K562 (cell line): Measurements from ENCODE around the gene RNF227. TPM values are rescaled to one million over a fixed set of nuclear protein-coding genes. Genes with fewer than 3 reads are reported as not detected.
A peak's percentile ranks its signal among the peaks of the same experiment; 100 is the strongest.

Source experiments
- AFF4 ChIP-seq: sonication (generic); formaldehyde crosslinking; IDR thresholded peaks from 2 replicates; pipeline ENCODE4 v1.8.0; 2023; ENCODE audit warnings: mild to moderate bottlenecking, missing genetic modification reagents
- ATF6 ChIP-seq: sonication (generic); formaldehyde crosslinking; IDR thresholded peaks from 2 replicates; pipeline ENCODE4 v1.4.0; 2020; ENCODE audit warnings: mild to moderate bottlenecking, missing genetic modification reagents
- CREM ChIP-seq: IDR thresholded peaks from 2 replicates; pipeline ENCODE4 v1.6.1; 2014; ENCODE audit warnings: antibody characterized with exemption, low read depth
- HDAC2 ChIP-seq: fragments of 450-650 bp; IDR thresholded peaks from 2 replicates; pipeline ENCODE4 v1.6.1; 2016; ENCODE audit warnings: mild to moderate bottlenecking
- HES1 ChIP-seq: fragments of 450-650 bp; IDR thresholded peaks from 2 replicates; pipeline ENCODE4 v1.6.1; 2016; ENCODE audit warnings: low read depth, mild to moderate bottlenecking, moderate library complexity
- KHSRP ChIP-seq: fragments of 450-650 bp; IDR thresholded peaks from 2 replicates; pipeline ENCODE4 v1.6.1; 2017
- KLF1 ChIP-seq: fragments of 450-650 bp; IDR thresholded peaks from 2 replicates; pipeline ENCODE4 v1.6.1; 2016; ENCODE audit warnings: missing genetic modification characterization, missing compliant biosample characterization
- MAX ChIP-seq: sonication (generic); formaldehyde crosslinking; IDR thresholded peaks from 2 replicates; pipeline ENCODE4 v1.9.0; 2022; ENCODE audit warnings: mild to moderate bottlenecking, missing genetic modification reagents
- RBM34 ChIP-seq: fragments of 200-400 bp; formaldehyde crosslinking; IDR thresholded peaks from 2 replicates; pipeline ENCODE4 v1.6.1; 2018; ENCODE audit warnings: low read length, borderline replicate concordance; ENCODE audit not compliant: insufficient read depth
- RFX1 ChIP-seq: fragments of 450-650 bp; IDR thresholded peaks from 2 replicates; pipeline ENCODE4 v1.6.1; 2016; ENCODE audit warnings: mild to moderate bottlenecking, moderate library complexity
- RNF2 ChIP-seq: sonication (generic); IDR thresholded peaks from 2 replicates; pipeline ENCODE4 v1.6.1; 2016
- TEAD1 ChIP-seq, 2 experiments: fragments of 450-650 bp in 1 of 2; sonication (generic) in 1 of 2; formaldehyde crosslinking; IDR thresholded peaks; 2 replicates each; pipeline versions ENCODE4 v1.4.0 to v1.8.0; 2020 to 2022; ENCODE audit warnings: mild to moderate bottlenecking in 2 of 2, missing genetic modification reagents in 1 of 2
- TOE1 ChIP-seq, 2 experiments: fragments of 450-650 bp in 1 of 2; sonication (generic) in 1 of 2; formaldehyde crosslinking in 1 of 2; IDR thresholded peaks; 2 replicates each; pipeline versions ENCODE4 v1.7.1 to v1.8.0; 2016 to 2022; ENCODE audit warnings: borderline replicate concordance in 2 of 2, mild to moderate bottlenecking in 2 of 2, antibody characterized with exemption in 1 of 2, inconsistent platforms in 1 of 2, low read depth in 1 of 2, missing genetic modification reagents in 1 of 2, moderate library complexity in 1 of 2
- VEZF1 ChIP-seq: fragments of 200-800 bp; sonication (Bioruptor generic); IDR thresholded peaks from 2 replicates; pipeline ENCODE4 v1.6.1; 2017; ENCODE audit warnings: missing genetic modification characterization, missing compliant biosample characterization
- ZNF143 ChIP-seq: sonication (generic); formaldehyde crosslinking; IDR thresholded peaks from 2 replicates; pipeline ENCODE4 v1.9.0; 2022; ENCODE audit warnings: mild to moderate bottlenecking, missing genetic modification reagents
- ZNF551 ChIP-seq: fragments of 250-450 bp; sonication (Bioruptor Pico); IDR thresholded peaks from 2 replicates; pipeline ENCODE4 v1.5.0; 2021; ENCODE audit warnings: mild to moderate bottlenecking, moderate library complexity
- ZNF589 ChIP-seq: fragments of 200-800 bp; sonication (Bioruptor generic); IDR thresholded peaks from 2 replicates; pipeline ENCODE4 v1.6.1; 2016; ENCODE audit warnings: low read depth, missing genetic modification characterization, missing compliant biosample characterization
- ZNF766 ChIP-seq: fragments of 200-800 bp; sonication (Bioruptor generic); conservative IDR thresholded peaks from 2 replicates; pipeline ENCODE4 v1.6.1; 2016; ENCODE audit warnings: missing genetic modification characterization, missing compliant biosample characterization
- polyA plus RNA-seq, 8 experiments: library from polyadenylated mRNA; depleted of rRNA in 4 of 8; stranded (reverse) in 5 of 8; unstranded in 3 of 8; fragments of >200 nt; fragmentation: Nextera tagmentation in 2 of 8; fragmentation: Illumina TruSeq in 1 of 8; extraction: Ambion mirVana in 2 of 8; extraction: Trizol in 1 of 8; gene quantifications; 2 replicates each; pipeline versions ENCODE4 v1.2.1 to v1.2.3, GENCODE V29; 2011 to 2014; ENCODE audit warnings: inconsistent platforms in 1 of 8, missing spikeins in 1 of 8
- total RNA-seq, 7 experiments: library from RNA; depleted of rRNA in 6 of 7; stranded (reverse); fragments of >200 nt in 6 of 7; fragmentation: Illumina TruSeq in 2 of 7; extraction: Trizol in 2 of 7; gene quantifications; 2 replicates each; pipeline versions ENCODE4 v1.2.1 to v1.2.3, GENCODE V29; 2011 to 2021; ENCODE audit warnings: low replicate concordance in 1 of 7

The RNF227 gene
- total and polyA plus RNA-seq, 9 of the 15 experiments (the other 6 are each of a cell fraction or from before 2014, with no cell fraction given) = 1.1 to 6.7 (median 2.3) TPM

- TF ChIP-seq AFF4 (CRISPR knock-in tag) (peak; percentile 45; the same call in 1 of the 2 replicates), HES1 (peak; percentile 72; the same call in 1 of the 2 replicates), TOE1 (IDR thresholded peaks at IDR 0.05; ENCODE audit: borderline replicate concordance) (peak; percentile 73; the same call in 1 of the 2 replicates), TOE1 (CRISPR knock-in tag; IDR thresholded peaks at IDR 0.05; ENCODE audit: borderline replicate concordance, low read depth) (no peak; the same call in 1 of the 2 replicates), VEZF1 (peak; percentile 54), CREM (peak; percentile 67), MAX (CRISPR knock-in tag) (peak; percentile 96), KHSRP (no peak), ZNF766 (CRISPR knock-in tag) (peak; percentile 86), ATF6 (peak; percentile 94), TEAD1 (CRISPR knock-in tag; IDR thresholded peaks at IDR 0.05) (peak in 1 of 2 experiments; percentile 89; a peak in 2 of 4 replicates), ZNF551 (no peak), ZNF143 (CRISPR knock-in tag) (0 out of 2 replicates have a peak, but pooled peaks have one; percentile 31), KLF1 (tag) (0 out of 2 replicates have a peak, but pooled peaks have one; percentile 65), RBM34 (no peak), RFX1 (peak; percentile 85), RNF2 (peak; percentile 51), ZNF589 (CRISPR knock-in tag) (peak; percentile 95), HDAC2 (0 out of 2 replicates have a peak, but pooled peaks have one; percentile 7)
Observed at GRCh38 chr17:7915611-7916384, at the start of gene RNF227 (continued).
